Measurements from ENCODE around the gene LGALS3BP.

GRCh38 chr17:78977681-78977943 lies 2.1 kb downstream of the LGALS3BP start:
- no peak for TF ChIP-seq CTCF (IDR thresholded peaks at IDR 0.05)
- no peak for TF ChIP-seq POLR2A (IDR thresholded peaks at IDR 0.05)
